CD4-positive, alpha-beta T cell treated with Interferon gamma for 1 hour (primary cell): ENCODE data around the gene IFNL1.
A peak's percentile ranks its signal among the peaks of the same experiment; 100 is the strongest.
"Not testable (repeated sequence)": the region's sequence is repeated elsewhere in the genome, so short reads cannot be mapped to it uniquely, and the experiment has no call there.

Source experiments
- DNase-seq: peaks from one replicate; pipeline ENCODE4 v3.0.0-alpha.2; 2020

Gene IFNL1

GRCh38 chr19:39332738-39333137, 36.5 kb downstream of the IFNL1 start:
- not testable (repeated sequence) for DNase-seq

GRCh38 chr19:39333507-39333906, 37.3 kb downstream of the IFNL1 start:
- no peak for DNase-seq

GRCh38 chr19:39334444-39334976, 38.3 kb downstream of the IFNL1 start:
- no peak for DNase-seq

- peak; percentile 27 for DNase-seq
Measured at GRCh38 chr19:39335168-39335548, 39.0 kb downstream of the IFNL1 start.

- DNase-seq: no peak
Measured at GRCh38 chr19:39336483-39336882, 40.3 kb downstream of the IFNL1 start.

GRCh38 chr19:39339674-39340073, 43.5 kb downstream of the IFNL1 start:
- DNase-seq: no peak

- not testable (repeated sequence) for DNase-seq
Measured at GRCh38 chr19:39340156-39340555, 43.9 kb downstream of the IFNL1 start.

GRCh38 chr19:39341129-39341718, 45.0 kb downstream of the IFNL1 start:
- DNase-seq: peak; percentile 4

- peak; percentile 100 for DNase-seq
Measured at GRCh38 chr19:39341719-39342604, 45.8 kb downstream of the IFNL1 start, which contains the start of gene SAMD4B. Gene SAMD4B (plus strand): TSS chr19:39342421. CDS start chr19:39356894, 14,473 bp downstream.

- no peak for DNase-seq
Measured at GRCh38 chr19:39342647-39343305, 46.6 kb downstream of the IFNL1 start.

- DNase-seq: no peak
Measured at GRCh38 chr19:39345956-39346355, 49.7 kb downstream of the IFNL1 start.

- DNase-seq: no peak
Measured at GRCh38 chr19:39347332-39348164, 51.3 kb downstream of the IFNL1 start.
